Amniotic stem cell (primary cell): ENCODE data around the gene EIF1.

Experiments
- DNase-seq: peaks from one replicate; lab custom pipeline; 2025; lab: John Stamatoyannopoulos, UW

The EIF1 gene

DNA sequence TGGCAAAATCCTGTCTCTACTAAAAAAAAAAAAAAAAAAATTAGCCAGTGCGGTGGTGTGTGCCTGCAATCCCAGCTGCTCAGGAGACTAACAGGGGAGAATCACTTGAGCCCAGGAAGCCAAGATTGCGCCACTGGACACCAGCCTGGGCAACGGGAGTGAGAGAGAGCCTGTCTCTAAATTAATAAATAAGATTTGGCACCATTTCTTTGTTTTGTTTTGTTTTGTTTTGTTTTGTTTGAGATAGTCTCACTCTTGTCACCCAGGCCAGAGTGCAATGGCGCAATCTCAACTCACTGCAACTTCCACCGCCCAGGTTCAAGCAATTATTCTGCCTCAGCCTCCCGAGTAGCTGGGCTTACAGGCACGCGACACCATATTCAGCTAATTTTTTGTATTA, 14.0 kb downstream of the EIF1 start:
- no peak for DNase-seq

GRCh38 chr17:41705271-41705991, 16.7 kb downstream of the EIF1 start:
- DNase-seq, result no peak

DNA sequence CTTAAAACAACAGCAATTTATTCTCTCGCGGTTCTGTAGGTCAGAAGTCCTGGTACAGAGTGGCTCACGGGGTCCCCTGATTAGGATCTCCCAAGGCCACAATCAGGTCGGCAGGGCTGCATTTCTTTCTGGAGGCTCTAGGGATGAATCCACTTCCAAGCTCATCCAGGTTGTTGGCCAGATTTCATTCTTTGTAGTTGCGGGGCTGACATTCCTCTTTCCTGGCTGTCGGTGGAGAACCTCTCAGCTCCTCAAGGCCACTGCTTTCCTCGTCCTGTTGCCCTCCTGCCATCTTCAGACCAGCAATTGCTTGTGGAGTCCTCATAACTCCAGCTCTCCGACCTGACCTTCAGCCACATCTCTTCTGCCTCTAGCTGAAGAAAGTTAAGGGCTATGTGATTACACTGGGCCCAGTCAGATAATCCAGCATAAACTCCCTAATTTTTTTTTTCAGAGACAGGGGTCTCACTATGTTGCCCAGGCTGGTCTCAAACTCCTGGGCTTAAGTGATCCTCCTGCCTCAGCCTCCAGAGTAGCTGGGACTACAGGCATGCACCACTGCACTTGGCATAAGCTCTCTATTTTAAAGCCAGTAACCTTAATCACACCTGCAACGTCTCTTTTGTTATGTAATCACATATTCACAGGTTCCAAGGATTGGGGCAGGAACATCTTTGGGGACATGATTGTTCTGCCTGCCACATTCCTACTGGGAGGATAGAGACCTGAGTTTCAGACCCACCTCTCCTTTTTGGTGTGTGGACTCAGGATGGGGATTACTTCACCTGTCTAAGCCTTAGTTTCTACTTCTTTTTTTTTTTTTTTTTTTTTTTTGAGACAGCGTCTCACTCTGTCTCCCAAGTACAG, 19.4 kb downstream of the EIF1 start:
- DNase-seq, result no peak

DNA sequence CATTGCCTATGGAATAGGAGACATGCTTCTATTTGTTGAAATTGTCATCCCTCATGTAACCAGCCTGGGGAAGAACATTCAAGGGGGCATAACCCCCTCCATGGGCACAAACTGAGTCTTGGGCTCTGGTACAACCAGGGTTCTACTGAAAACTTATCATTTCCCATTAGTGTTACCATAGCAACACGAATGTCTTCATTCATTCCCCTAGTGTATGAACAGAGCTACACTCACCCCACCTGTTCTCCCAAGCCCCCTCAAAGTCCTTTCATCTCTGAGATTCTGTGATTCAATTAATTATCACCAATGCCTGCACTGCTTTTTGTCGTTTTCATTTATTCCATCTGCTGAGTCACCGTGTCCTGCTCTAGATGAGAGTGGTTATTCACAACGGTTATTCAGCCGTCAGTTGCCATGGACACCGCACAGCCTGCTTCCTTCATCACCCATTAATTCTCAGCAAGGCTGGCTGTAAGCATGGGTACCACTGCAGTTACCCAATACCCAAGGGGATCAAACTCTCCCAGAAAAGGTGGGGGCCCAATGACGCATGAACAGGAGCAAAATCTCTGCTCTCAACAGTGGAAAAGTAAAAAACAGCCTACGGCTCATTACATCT, 21.9 kb downstream of the EIF1 start:
- DNase-seq, result no peak

DNA sequence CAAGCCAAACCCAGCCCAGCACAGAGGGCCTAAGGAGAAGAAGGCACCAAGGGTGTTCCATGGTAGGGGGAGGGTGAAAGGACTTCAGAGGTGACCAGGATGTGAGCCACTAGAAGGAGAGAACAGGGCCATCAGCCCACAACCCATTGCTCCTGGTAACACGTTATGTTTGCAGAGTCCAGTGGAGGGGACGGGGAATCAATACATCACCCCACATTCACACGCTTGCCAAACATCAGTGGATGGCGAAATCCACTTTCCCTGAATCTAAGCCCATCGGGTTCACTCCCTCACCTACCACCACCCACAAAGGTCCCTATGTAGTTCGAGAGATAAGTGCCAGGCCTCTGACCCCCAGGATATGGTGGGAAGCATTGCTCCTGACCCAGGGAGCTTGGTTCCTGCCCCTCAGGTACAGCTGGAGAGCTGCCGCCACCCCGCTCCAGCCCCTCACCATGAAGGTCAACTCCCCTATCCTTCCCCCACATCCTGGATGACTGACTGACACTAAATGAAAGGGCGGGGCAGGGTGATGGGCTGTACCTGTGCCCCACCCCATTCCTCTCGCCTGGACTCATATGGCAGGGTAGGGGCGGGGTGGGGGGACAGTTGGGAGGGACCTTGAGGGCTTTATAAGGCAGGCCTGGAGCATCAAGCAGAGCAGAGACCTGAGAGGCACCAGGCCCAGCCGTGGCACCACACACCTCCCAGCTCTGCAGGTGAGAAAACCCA, 23.1 kb downstream of the EIF1 start, which contains the start of gene GAST:
Gene GAST, plus strand, starts transcription at position 663 of the 732 bp plus-strand sequence. CDS start 3,106 bp downstream, outside the sequence.
- DNase-seq, result no peak

GRCh38 chr17:41717408-41718286, 29.0 kb downstream of the EIF1 start:
- no peak for DNase-seq

DNA sequence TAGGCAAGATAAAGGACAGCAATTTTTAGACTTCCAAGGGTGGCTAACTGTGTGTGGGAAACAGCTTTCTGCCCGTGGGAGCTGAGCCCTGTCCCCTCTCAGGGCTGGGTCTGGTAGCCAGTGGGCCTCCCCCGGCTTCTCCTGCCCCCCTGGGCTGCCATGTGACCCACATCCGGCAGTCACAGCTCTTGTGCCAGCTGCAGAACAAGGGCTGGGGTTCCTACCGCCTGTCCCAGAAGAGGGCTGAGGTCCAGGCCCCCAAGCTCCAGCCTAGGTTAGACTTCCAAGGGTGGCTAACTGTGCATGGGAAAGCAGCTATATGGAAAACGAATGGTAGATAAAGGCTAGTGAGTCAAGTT, 29.6 kb downstream of the EIF1 start:
- no peak for DNase-seq

GRCh38 chr17:41722231-41722630, 33.5 kb downstream of the EIF1 start:
- no peak for DNase-seq

GRCh38 chr17:41723801-41724475, 35.3 kb downstream of the EIF1 start:
- no peak for DNase-seq

- DNase-seq, result no peak
Measured at GRCh38 chr17:41724476-41725050, 35.9 kb downstream of the EIF1 start.

DNA sequence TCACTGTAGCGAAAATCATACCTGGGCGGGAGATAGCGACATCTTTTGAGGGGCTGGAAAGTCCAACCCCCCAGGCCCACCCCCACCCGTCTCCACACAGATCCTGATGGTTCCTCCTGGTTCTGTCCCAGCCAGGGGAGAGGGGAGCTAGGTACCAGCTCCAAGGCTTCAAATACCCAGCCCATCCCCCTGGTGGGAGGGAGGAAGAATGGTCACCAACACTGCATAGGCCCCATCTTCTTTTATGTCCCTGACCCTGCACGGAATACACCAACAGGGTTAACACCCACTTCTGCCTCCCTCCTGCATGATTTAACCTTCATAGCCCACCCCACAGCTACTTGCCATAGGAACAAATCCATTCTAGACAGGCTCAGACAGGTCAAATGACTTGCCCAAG, 36.4 kb downstream of the EIF1 start:
- DNase-seq, result no peak

DNA sequence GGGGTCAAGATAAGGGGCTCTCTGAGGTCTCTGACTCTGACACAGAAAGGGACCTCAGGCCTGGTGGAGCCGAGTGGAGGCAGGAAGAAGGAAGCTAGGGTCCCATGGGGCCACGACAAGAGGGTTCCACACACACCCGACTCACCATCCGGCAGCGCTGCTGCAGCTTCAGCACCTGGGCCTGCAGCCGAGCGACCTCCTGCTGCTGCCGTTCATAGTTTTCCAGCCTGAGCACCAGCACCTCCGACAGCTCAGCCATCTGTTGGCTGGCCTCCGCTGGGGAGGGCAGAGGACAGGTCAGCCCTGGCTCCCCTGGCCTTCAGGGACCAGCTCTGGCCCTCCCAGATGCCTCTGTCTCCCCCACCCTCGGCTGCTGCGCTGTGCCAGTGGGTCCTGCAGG, 39.4 kb downstream of the EIF1 start:
- DNase-seq, result no peak

DNA sequence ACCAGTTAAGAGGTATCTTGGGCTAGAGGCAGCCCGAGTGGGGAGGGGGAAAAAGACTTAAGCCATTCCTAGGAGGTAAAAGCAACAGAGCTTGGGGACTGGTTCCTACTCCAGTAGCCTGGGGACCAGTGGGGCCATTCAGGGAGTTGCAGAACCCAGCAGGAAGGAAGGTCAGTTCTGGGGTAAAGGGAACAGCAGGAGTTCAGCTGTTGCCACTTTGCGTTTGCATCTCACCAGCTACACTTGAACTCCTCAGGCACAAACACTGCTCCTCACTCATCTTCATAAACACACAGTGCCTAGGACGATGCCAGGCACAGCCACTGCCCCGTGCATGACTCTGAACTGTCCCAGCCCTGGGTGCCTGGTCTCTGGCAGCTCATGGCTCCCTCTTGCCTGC, 41.8 kb downstream of the EIF1 start:
- DNase-seq, result no peak

GRCh38 chr17:41731836-41732235, 43.2 kb downstream of the EIF1 start:
- no peak for DNase-seq

- no peak for DNase-seq
Measured at GRCh38 chr17:41733348-41734138, 44.9 kb downstream of the EIF1 start.

- DNase-seq, result no peak
Measured at GRCh38 chr17:41734139-41734948, 45.7 kb downstream of the EIF1 start, which contains the start of gene HAP1. Gene HAP1, minus strand, starts transcription at chr17:41734643. Its CDS starts 9 bp downstream, at chr17:41734634.

DNA sequence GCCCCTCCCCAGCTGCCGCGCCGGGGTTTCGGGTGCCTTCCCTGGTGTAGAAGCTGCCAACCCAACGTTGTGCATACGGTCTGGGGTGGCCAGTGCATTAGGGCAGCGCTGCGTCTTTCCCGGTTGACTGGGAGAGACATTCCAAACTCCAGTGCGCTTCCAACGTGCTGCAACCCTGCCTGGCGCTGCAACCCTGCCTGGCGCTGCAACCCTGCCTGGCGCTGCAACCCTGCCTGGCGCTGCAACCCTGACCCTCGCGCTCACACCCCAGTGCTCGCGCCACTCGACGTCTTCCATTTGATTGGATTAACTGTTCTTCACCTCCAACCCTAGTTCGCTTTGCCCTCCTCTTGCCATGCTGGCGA, 46.2 kb downstream of the EIF1 start:
- no peak for DNase-seq

DNA sequence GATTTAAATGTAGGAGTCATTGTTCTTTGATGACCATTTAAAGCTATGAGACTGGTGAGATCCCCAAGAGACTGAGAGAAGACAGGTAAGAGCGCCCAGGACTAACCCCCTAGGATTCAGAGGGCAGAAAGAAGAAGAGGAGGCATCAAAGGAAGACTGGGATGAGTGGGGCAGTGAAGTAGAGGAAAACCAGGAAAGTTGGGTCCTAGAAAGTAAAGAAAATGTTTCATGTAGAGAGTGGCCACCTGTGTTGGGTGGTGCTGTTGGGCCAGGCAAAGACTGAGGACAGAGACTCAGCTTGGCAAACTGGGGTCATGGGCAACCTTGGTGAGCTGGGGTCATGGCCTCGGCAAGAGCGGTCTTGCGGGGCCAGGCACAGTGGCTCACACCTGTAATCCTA, 47.1 kb downstream of the EIF1 start:
- DNase-seq, result no peak
